OCI-LY7 (cell line): ENCODE results near the gene APBB1IP. TPM values are rescaled to one million over a fixed set of nuclear protein-coding genes. Genes with fewer than 3 reads are reported as not detected.

ENCODE experiments used
- BruUV-seq: library from RNA; stranded (reverse); fragments of 400-500 nt; replicated peaks from 2 replicates; lab custom pipeline; 2021; lab: Mats Ljungman, UMichigan
- CTCF ChIA-PET: fragments of 300-600 bp; sonication (Branson Sonifier 250); formaldehyde crosslinking; loops from one replicate; lab custom pipeline; 2022; ENCODE audit warnings: antibody characterized with exemption; ENCODE audit not compliant: unreplicated experiment; lab: Charles Lee
- POLR2A ChIA-PET: fragments of 300-600 bp; sonication (Branson Sonifier 250); formaldehyde crosslinking; loops from one replicate; lab custom pipeline; 2022; ENCODE audit warnings: antibody characterized with exemption; lab: Charles Lee
- DNase-seq: peaks from one replicate; pipeline ENCODE4 v3.0.0-alpha.2; 2015; ENCODE audit warnings: low spot score
- H2AFZ ChIP-seq: fragments of 200-600 bp; sonication (generic), shearing (Covaris generic); 2 replicates; pipeline ENCODE4 v1.6.1; 2014; ENCODE audit warnings: mild to moderate bottlenecking, antibody characterized with exemption, low read length, moderate library complexity
- H3K27ac ChIP-seq: fragments of 200-600 bp; sonication (generic); 2 replicates; pipeline ENCODE4 v1.5.1; 2014; ENCODE audit warnings: mixed run types, low read depth, mild to moderate bottlenecking, moderate library complexity, low read length, inconsistent platforms; ENCODE audit not compliant: poor library complexity, severe bottlenecking
- H3K36me3 ChIP-seq: fragments of 200-600 bp; sonication (generic); 2 replicates; pipeline ENCODE4 v1.6.1; 2014; ENCODE audit warnings: mild to moderate bottlenecking, antibody characterized with exemption, low read length, moderate library complexity, mixed read lengths; ENCODE audit not compliant: insufficient read depth
- H3K4me1 ChIP-seq: fragments of 200-600 bp; sonication (generic); 2 replicates; pipeline ENCODE4 v1.5.1; 2014; ENCODE audit warnings: mild to moderate bottlenecking, low read length; ENCODE audit not compliant: insufficient read depth, poor library complexity, severe bottlenecking
- H3K4me2 ChIP-seq: fragments of 200-600 bp; sonication (generic); 2 replicates; pipeline ENCODE4 v1.6.1; 2014; ENCODE audit warnings: mild to moderate bottlenecking, low read length
- H3K4me3 ChIP-seq: fragments of 200-600 bp; sonication (generic); 2 replicates; pipeline ENCODE4 v1.5.1; 2014; ENCODE audit warnings: mild to moderate bottlenecking, low read depth, low read length; ENCODE audit not compliant: poor library complexity, severe bottlenecking
- H3K79me2 ChIP-seq: fragments of 200-600 bp; sonication (generic); 2 replicates; pipeline ENCODE4 v1.6.1; 2016; ENCODE audit warnings: low read depth, mild to moderate bottlenecking, low read length, moderate library complexity, mixed read lengths; ENCODE audit not compliant: insufficient read depth
- H3K9me2 ChIP-seq: fragments of 200-600 bp; sonication (generic); 2 replicates; pipeline ENCODE4 v1.6.1; 2016; ENCODE audit warnings: mild to moderate bottlenecking, low read length, mixed read lengths; ENCODE audit not compliant: insufficient read depth
- H3K9me3 ChIP-seq: fragments of 200-600 bp; sonication (generic); 2 replicates; pipeline ENCODE4 v1.6.1; 2014; ENCODE audit warnings: mild to moderate bottlenecking, mixed run types, low read length, mixed read lengths
- H4K20me1 ChIP-seq: fragments of 200-600 bp; sonication (generic); 2 replicates; pipeline ENCODE4 v1.6.1; 2014; ENCODE audit warnings: mild to moderate bottlenecking, antibody characterized with exemption, low read length, moderate library complexity, mixed read lengths; ENCODE audit not compliant: insufficient read depth
- CTCF ChIP-seq: fragments of 200-600 bp; sonication (generic); conservative IDR thresholded peaks from 2 replicates; pipeline ENCODE4 v1.5.1; 2014; ENCODE audit warnings: mild to moderate bottlenecking, antibody characterized with exemption, low read length, moderate library complexity, mixed read lengths
- EZH2phosphoT487 ChIP-seq: fragments of 200-600 bp; sonication (generic); IDR thresholded peaks from 2 replicates; pipeline ENCODE4 v1.6.1; 2018; ENCODE audit warnings: low read depth, borderline replicate concordance, mild to moderate bottlenecking, mixed run types, antibody characterized with exemption, low read length, moderate library complexity, mixed read lengths
- intact Hi-C: fragments of 100-400 bp; cut with micrococcal nuclease; formaldehyde crosslinking; loops from one replicate; pipeline ENCODE4 v1.10.0; 2022; ENCODE audit not compliant: unreplicated experiment
- total RNA-seq, 2 experiments: library from RNA; depleted of rRNA in 1 of 2; stranded (reverse); fragments of >200 nt in 1 of 2; shearing (Covaris generic) in 1 of 2; gene quantifications; 2 replicates each; pipeline ENCODE4 v1.2.3, GENCODE V29; 2014 to 2022

Gene APBB1IP
- total RNA-seq, 2 experiments from 2014 or later = 65.8 to 167 TPM

- Histone ChIP-seq H3K4me1 (no peaks in the 10 kb centered on the region), H3K79me2 (no peaks in the 10 kb centered on the region), H3K9me2 (no peaks in the 10 kb centered on the region), H3K4me3 (no peak overlapping the region), H3K9me3 (no peaks in the 10 kb centered on the region), H3K27ac (no peak overlapping the region), H3K36me3 (peaks cover 99% of the 10 kb centered on the region), H4K20me1 (no peaks in the 10 kb centered on the region), H2AFZ (no peak overlapping the region), H3K4me2 (no peak overlapping the region)
- POLR2A ChIA-PET = interaction anchor here (0.6 to 1.0 kb wide), 3 partner anchors 10 to 65 kb away, joined by 3 read pairs; no protein-coding TSS in a partner anchor
- intact Hi-C loops = no loop called here
- CTCF ChIA-PET = no interaction called here
- no TSS peak for BruUV-seq
- TF ChIP-seq EZH2phosphoT487 (no peak), CTCF (no peak)
- DNase-seq = no peak
Measured at GRCh38 chr10:26520575-26520974, 82.4 kb downstream of the APBB1IP start.

GRCh38 chr10:26524161-26524896 is 86.2 kb downstream of the APBB1IP start:
- no peaks in the 10 kb centered on the region for H4K20me1 ChIP-seq
- H3K27ac ChIP-seq = no peak overlapping the region
- H3K9me2 ChIP-seq = no peaks in the 10 kb centered on the region
- CTCF ChIA-PET = no interaction called here
- POLR2A ChIA-PET = interaction anchor here (1.0 to 1.2 kb wide), 5 partner anchors 9 to 193 kb away, joined by 3 to 5 read pairs (median 3); no protein-coding TSS in a partner anchor
- H3K4me2 ChIP-seq = no peak overlapping the region
- intact Hi-C loops = no loop called here
- DNase-seq = no peak
- H3K36me3 ChIP-seq = peaks cover 98% of the 10 kb centered on the region
- H3K4me3 ChIP-seq = no peak overlapping the region
- no peaks in the 10 kb centered on the region for H3K4me1 ChIP-seq
- no peak overlapping the region for H2AFZ ChIP-seq
- no peaks in the 10 kb centered on the region for H3K9me3 ChIP-seq
- BruUV-seq = no TSS peak
- H3K79me2 ChIP-seq = no peaks in the 10 kb centered on the region
- no peak for TF ChIP-seq EZH2phosphoT487
- no peak for TF ChIP-seq CTCF

GRCh38 chr10:26525586-26525985 is 87.4 kb downstream of the APBB1IP start:
- no peak overlapping the region for H3K27ac ChIP-seq
- intact Hi-C loops = no loop called here
- H3K4me1 ChIP-seq = no peaks in the 10 kb centered on the region
- TF ChIP-seq EZH2phosphoT487 (no peak), CTCF (no peak)
- POLR2A ChIA-PET = interaction anchor here (1.0 to 1.2 kb wide), 3 partner anchors 22 to 194 kb away, joined by 3 read pairs; no protein-coding TSS in a partner anchor
- BruUV-seq = no TSS peak
- H3K4me3 ChIP-seq = no peak overlapping the region
- CTCF ChIA-PET = no interaction called here
- no peaks in the 10 kb centered on the region for H3K79me2 ChIP-seq
- no peak overlapping the region for H2AFZ ChIP-seq
- H3K9me2 ChIP-seq = no peaks in the 10 kb centered on the region
- no peaks in the 10 kb centered on the region for H4K20me1 ChIP-seq
- H3K36me3 ChIP-seq = peaks cover 98% of the 10 kb centered on the region
- H3K9me3 ChIP-seq = no peaks in the 10 kb centered on the region
- H3K4me2 ChIP-seq = no peak overlapping the region
- no peak for DNase-seq
